ENCODE data around the gene CHST9.

Gene CHST9

DNA sequence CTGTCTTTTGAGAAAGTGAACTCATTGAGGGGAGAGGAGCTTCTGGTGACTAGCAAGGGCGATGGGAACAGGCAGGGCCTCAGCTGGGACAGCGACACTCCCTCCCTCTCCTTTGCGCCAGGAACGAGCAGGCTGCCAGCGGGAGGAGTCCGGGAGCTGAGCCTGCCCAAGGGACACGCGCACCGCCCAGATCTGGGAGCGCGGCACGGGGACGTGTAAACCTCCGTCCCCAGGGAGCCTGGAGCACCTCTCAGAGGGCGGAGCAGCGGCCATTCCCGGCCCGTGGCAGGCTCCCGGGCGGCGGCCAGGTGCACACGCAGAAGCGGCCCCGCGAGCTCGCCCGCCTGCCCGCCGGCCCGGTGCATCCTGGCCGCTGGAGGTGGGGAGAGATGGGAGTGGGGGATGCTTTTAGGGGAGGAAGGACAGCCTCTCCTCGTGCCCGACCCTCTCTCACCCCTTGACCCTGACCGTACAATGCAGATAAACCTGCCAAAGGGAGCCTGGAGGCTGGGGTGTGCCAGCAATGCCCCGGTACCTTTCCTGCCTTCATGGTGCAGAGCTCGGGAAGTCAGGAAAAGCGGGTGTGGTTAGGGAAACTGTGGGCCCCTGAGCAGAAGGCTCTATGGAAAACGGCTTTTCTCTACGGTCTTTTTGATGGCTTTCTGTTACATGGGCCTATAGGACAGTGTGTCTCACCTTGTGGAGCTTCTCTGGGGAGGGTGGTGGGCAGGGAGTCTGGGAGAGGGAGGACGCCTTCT is 321.8 kb downstream of the CHST9 start:
- Histone ChIP-seq H3K79me2 (ENCODE audit: low read length) (no peaks in the 10 kb centered on the region), H3K9ac (ENCODE audit: low read length) (no peak overlapping the region), H3K36me3 (replicated peaks; ENCODE audit: low read depth, low read length) (no peaks in the 10 kb centered on the region), H4K20me1 (ENCODE audit: insufficient read depth, low read length) (no peaks in the 10 kb centered on the region), H3K9me3 (ENCODE audit: insufficient read depth, low read length) (no peaks in the 10 kb centered on the region), H3K4me1 (ENCODE audit: low read length) (no peaks in the 10 kb centered on the region), H3K27me3 (ENCODE audit: low read depth, low read length) (0 out of 2 replicates have a peak, but pooled peaks cover 4% of the 10 kb centered on the region), H2AFZ (ENCODE audit: low read depth, low read length) (no peak overlapping the region), H3K27ac (ENCODE audit: low read length) (no peak overlapping the region), H3K4me3 (ENCODE audit: low read length) (no peak overlapping the region), H3K4me2 (ENCODE audit: low read length) (no peak overlapping the region)
- TF ChIP-seq CTCF (IDR thresholded peaks at IDR 0.05; ENCODE audit: low read depth, low read length) (no peak), EZH2phosphoT487 (IDR thresholded peaks at IDR 0.05; ENCODE audit: low read depth) (no peak)

DNA sequence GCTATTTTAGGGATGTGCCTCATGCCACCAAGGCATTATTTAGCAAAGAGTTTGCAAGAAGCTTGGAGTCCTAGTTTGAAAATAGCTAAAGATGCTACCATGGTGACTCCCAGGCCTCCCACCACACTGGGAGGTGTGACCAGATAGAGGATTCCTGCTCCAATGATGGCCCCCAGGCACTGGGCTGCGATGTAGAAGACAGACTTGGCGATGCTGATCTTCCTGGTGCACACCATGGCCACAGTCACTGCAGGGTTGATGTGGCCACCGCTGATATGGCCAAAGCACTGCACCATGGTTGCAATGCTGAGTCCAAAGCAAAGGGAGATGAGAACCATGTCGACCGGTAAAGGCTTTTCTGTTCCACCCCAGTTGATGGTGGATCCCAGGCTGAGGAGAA is 323.0 kb downstream of the CHST9 start:
- no peaks in the 10 kb centered on the region for H3K9me3 ChIP-seq (ENCODE audit: insufficient read depth, low read length)
- TF ChIP-seq CTCF (IDR thresholded peaks at IDR 0.05; ENCODE audit: low read depth, low read length) (no peak), EZH2phosphoT487 (IDR thresholded peaks at IDR 0.05; ENCODE audit: low read depth) (no peak)
- no peaks in the 10 kb centered on the region for H4K20me1 ChIP-seq (ENCODE audit: insufficient read depth, low read length)
- no peaks in the 10 kb centered on the region for H3K4me1 ChIP-seq (ENCODE audit: low read length)
- H3K36me3 ChIP-seq (replicated peaks; ENCODE audit: low read depth, low read length), result no peaks in the 10 kb centered on the region
- H3K27me3 ChIP-seq (ENCODE audit: low read depth, low read length), result 0 out of 2 replicates have a peak, but pooled peaks cover 4% of the 10 kb centered on the region
- H3K27ac ChIP-seq (ENCODE audit: low read length), result no peak overlapping the region
- no peak overlapping the region for H3K4me2 ChIP-seq (ENCODE audit: low read length)
- H3K9ac ChIP-seq (ENCODE audit: low read length), result no peak overlapping the region
- H3K4me3 ChIP-seq (ENCODE audit: low read length), result no peak overlapping the region
- no peak overlapping the region for H2AFZ ChIP-seq (ENCODE audit: low read depth, low read length)
- no peaks in the 10 kb centered on the region for H3K79me2 ChIP-seq (ENCODE audit: low read length)

Data from OCI-LY3 (cell line).